A204.1 (cell line): ENCODE results near the gene CCND1.
"Not testable (repeated sequence)": the region's sequence is repeated elsewhere in the genome, so short reads cannot be mapped to it uniquely, and the experiment has no call there.

Experiments
- FAIRE-seq: peaks from 2 replicates; lab custom pipeline; 2012; peaks lifted over from hg19 to GRCh38; lab: Jason Lieb, UNC

CCND1 gene

DNA sequence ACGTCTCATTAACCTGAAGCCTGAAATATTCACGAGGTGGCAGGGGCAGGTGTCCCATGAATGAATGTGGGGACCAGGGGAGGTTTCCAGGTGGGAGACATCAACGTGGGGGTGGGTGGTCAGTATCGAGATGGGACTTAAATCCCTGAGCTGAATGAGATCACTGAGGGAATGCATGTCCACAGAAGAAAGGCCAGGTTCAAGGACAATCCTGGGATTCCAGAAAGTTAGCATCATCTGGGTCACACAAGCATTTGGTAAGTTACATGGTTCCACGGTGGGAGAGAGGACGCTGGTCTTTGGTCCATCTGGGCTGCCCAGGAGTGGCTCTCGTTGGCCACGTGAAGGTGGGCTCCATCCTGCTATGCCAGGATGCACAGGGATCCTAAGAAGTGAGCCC is 22.7 kb upstream of the CCND1 start:
- FAIRE-seq, result no peak

- no peak for FAIRE-seq
Measured at GRCh38 chr11:69620683-69621290, 20.2 kb upstream of the CCND1 start.

GRCh38 chr11:69622097-69622681 is 18.8 kb upstream of the CCND1 start:
- FAIRE-seq, result not testable (repeated sequence)

- no peak for FAIRE-seq
Measured at GRCh38 chr11:69624293-69624692, 16.7 kb upstream of the CCND1 start.

GRCh38 chr11:69625476-69625875 is 15.5 kb upstream of the CCND1 start:
- FAIRE-seq, result no peak

GRCh38 chr11:69627551-69627950 is 13.4 kb upstream of the CCND1 start:
- no peak for FAIRE-seq

DNA sequence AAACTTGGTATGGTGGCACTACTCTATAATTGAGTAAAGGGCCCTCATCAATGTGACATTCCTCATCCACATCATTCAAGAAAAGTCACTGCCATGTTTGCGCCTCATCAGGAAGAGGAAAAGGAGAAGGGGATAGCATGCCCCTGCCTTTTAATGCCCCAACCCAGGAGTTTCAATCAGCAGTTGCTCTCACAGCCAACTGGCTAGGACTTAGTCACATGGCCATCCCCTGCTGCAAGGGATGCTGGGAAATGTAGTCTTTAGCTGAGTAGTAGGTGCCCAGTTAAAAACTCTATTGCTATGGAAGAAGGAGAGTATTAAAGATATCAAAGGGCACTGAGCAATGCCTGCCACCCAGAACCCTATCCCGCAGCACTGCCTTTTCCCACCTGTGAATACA is 10.9 kb upstream of the CCND1 start:
- no peak for FAIRE-seq

- no peak for FAIRE-seq
Measured at GRCh38 chr11:69630424-69630823, 10.5 kb upstream of the CCND1 start.

DNA sequence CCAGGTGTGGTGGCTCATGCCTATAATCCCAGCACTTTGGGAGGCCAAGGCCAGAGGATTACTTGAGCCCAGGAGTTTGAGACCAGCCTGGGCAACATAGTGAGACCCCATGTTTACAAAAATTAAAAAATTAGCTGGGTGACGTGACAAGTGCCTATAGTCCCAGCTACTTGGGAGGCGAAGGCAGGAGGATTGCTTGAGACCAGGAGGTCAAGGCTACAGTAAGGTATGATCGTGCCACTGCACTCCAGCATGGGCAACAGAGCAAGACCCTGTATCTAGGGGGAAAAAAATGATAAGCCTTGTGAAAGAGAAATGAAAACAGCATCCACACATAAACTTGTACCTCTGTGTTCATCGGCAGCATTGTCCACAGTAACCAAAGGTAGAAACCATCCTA is 8.1 kb upstream of the CCND1 start:
- no peak for FAIRE-seq

DNA sequence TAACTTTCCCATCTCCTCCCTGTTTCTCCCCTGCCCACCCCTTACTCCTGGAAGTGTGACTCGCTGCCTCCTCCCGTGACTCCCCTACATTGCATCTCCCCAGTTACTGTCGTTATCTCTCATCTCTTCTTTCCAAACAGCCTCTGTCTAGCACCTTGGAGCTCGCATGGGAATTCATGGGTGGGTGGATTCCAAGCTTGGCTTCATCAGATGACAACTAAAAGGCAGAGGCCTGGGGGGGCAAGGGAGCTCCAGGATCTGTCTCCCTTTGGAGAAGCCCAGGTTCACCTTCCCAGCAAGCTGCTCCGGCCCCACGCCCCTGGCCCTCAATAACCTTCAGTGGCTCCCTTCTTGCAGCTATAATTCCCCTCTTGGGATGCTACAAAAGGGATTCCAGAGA is 6.9 kb upstream of the CCND1 start:
- FAIRE-seq, result no peak

- no peak for FAIRE-seq
Measured at GRCh38 chr11:69634590-69634989, 6.4 kb upstream of the CCND1 start.

DNA sequence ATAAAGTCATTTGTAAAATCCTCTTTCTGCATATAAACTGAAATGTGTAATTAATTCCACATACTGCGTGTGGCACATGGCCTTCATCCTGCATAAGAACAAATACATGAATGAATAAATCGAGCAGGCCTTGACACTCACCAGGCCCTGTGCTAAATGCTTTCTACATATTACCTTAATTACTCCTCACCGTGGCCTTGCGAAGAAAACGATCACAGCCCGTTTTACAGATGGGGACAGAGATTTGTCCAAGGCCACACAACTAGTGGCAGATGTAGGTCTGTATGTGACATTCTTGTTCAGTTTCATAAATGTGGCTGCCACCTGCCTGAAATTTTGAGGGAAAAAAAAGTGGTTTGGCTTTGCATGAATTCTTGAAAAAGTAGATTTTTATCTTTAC is 5.8 kb upstream of the CCND1 start:
- no peak for FAIRE-seq

DNA sequence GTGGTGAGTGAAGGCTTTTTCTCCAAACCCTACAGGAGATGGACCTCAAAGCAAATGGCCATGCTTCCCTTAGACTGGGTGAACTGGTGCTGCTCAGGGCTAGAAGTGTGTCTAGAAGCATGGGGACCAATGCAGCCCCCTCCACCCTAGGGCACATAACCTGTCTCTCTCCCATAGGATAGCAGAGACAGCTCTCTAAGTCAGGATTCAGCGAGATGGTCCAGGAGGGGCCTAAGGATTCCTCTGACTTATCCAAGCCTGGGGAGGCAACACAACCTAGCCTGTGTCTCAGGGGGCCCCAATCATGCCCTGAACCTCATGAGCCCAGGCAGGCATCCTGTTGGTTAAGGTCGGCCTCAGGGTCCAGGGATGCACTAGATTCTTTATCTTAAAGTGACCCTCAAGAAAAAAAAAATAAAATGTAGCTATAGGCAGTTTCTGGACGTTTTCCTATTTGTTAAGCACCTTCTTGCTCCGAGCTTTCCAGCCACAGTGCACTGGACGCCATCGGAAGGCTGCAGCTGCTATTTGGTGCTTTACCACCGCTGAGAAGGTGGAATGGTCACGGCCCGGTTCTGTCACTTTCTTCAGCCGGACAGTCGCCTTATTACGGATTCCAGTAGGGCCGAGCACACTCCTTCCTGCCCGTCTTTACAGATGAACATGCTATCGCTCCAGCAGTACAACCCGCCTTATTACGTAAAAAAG is 5.0 kb upstream of the CCND1 start:
- FAIRE-seq, result no peak

- FAIRE-seq, result no peak
Measured at GRCh38 chr11:69636512-69637197, 4.3 kb upstream of the CCND1 start.

- FAIRE-seq, result no peak
Measured at GRCh38 chr11:69637198-69637940, 3.6 kb upstream of the CCND1 start.

DNA sequence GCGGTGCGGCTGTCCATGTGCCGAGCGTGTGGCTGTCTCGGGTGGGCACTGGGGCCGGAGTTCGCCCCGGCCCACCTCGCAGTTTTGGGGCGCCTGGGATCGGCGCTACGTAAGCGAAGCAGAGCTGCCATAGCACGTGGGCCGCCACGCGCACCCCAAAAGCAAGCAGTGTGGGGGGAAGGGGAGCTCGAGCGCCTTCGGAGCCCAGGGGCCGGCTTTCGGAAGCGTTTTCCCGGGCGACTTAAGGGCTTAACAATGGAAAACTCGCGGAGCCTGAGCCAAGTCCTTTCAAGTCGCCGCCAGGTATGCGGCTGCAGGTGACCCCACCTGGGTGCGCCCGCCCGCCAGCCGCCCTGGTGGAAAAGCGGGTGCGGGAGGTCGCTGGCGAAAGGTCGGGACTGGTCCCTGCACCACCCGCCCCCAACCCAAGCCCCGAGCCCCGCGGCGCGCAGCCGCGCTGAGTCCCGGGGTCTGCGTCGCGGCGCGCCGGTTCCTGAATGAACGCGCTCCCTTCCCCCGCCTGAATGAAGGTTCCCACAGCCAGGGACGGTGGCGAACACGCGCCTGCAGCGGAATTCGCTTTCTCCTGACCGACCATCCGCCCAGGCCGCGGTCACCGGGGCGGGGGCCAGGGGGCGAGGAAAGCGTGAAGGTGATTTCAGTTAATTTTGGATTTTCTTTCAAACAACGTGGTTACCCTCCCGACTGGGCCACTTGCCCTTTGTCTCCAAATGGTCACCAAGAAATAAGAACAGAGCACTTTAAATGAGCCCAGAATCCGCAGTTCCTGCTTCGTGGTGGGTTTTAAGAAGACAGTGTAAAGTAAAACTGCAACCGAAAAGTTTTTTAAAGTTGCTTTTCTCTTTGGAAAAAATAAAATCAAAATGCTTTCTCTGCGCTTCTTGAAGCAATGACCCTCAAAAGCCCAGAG is 2.8 kb upstream of the CCND1 start:
- FAIRE-seq, result no peak

DNA sequence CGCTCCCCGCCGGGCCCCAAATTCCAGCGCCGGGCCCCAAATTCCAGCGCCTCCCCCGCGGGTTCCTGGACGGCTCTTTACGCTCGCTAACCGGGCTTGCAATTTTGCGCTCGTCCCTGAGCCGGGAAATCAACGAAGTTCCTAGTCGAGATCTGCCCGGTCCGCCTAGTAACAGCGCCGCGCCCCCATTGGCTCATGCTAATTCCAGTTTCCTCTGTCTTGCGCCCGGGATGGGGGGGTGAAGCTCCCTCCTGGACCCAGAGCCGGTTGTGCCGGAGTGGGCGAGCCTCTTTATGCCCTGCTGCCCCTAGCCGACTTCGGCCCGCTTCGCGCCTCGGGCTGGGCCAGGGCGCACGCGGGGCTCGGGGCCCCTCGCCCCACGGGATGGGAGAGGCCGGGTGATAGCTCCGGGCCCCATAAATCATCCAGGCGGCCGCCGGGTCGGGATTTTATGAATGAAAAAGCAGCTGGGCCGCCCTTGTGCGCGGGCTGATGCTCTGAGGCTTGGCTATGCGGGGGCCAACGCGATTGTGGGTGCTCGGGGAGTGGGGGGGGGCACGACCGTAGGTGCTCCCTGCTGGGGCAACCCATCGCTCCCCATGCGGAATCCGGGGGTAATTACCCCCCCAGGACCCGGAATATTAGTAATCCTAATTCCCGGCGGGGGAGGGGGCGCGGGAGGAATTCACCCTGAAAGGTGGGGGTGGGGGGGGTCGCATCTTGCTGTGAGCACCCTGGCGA is 1.8 kb upstream of the CCND1 start:
- peak; percentile 88 for FAIRE-seq

- no peak for FAIRE-seq
Measured at GRCh38 chr11:69639831-69640230, 1.1 kb upstream of the CCND1 start.

DNA sequence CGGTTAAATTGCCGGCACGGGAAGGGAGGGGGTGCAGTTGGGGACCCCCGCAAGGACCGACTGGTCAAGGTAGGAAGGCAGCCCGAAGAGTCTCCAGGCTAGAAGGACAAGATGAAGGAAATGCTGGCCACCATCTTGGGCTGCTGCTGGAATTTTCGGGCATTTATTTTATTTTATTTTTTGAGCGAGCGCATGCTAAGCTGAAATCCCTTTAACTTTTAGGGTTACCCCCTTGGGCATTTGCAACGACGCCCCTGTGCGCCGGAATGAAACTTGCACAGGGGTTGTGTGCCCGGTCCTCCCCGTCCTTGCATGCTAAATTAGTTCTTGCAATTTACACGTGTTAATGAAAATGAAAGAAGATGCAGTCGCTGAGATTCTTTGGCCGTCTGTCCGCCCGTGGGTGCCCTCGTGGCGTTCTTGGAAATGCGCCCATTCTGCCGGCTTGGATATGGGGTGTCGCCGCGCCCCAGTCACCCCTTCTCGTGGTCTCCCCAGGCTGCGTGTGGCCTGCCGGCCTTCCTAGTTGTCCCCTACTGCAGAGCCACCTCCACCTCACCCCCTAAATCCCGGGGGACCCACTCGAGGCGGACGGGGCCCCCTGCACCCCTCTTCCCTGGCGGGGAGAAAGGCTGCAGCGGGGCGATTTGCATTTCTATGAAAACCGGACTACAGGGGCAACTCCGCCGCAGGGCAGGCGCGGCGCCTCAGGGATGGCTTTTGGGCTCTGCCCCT is 529 bp upstream of the CCND1 start:
- no peak for FAIRE-seq
